GM19043 (cell line): ENCODE results near the gene CDK5RAP3.
"Not testable (repeated sequence)": the region's sequence is repeated elsewhere in the genome, so short reads cannot be mapped to it uniquely, and the experiment has no call there.

Experiments
- ATAC-seq: cut with Tn5 transposase; IDR thresholded peaks from one replicate; pipeline ENCODE4 v1.9.1; 2021; ENCODE audit warnings: low read depth; ENCODE audit not compliant: unreplicated experiment

The CDK5RAP3 gene

DNA sequence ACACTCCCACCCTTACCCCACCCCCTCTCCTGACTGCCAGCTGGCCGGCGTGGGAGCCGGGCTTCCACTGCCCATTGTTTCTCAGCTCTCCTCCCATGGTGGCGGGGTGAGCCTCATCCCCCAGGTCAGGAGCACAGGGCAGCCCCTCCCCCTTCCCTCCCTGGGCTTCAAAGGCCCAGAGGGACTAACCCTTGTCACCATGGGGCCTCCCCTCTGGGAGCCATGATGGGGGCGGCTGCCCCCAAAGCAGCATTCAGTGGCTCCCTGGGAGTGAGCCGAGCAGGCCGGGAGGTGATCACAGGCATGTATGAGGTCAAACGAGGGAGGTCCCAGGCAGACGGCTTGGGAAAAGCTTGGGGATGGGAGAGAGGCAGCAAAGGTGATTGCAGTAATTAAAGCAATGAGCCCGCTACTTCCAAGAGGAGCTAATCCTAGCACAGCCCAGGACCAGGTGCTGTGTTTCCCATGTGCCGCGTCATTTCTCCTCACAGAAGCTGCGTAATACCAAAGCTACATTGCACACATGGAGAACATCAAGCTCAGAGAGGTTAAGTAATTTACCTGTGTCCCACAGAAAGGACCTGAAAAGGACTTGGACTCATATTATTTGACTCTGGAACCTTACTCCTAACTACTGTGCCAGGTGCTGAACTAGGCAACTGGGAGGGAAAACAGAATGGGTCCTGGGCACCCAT is 24.5 kb downstream of the CDK5RAP3 start:
- no peak for ATAC-seq

- no peak for ATAC-seq
Measured at GRCh38 chr17:47996201-47996600, 25.3 kb downstream of the CDK5RAP3 start.

DNA sequence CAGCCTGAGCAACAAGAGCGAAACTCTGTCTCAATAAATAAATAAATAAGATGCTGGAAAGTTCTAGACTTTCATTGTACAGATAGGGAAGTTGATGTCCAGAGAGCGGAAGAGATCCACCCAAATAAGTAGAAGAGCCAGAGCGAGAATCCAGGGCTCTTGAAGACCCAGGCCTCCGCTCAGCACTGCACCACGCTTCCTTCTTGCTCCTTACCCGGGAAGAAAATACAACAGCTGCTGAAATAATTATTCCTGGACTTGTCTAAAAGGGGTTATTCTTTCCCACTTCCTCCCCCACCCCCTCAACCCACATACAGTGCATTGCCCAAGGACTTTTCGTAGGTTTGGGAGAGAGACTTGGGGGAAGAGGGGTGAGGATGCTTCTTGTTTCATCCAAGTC is 26.7 kb downstream of the CDK5RAP3 start:
- ATAC-seq = no peak

GRCh38 chr17:47998044-47998443 is 27.1 kb downstream of the CDK5RAP3 start:
- ATAC-seq = no peak

DNA sequence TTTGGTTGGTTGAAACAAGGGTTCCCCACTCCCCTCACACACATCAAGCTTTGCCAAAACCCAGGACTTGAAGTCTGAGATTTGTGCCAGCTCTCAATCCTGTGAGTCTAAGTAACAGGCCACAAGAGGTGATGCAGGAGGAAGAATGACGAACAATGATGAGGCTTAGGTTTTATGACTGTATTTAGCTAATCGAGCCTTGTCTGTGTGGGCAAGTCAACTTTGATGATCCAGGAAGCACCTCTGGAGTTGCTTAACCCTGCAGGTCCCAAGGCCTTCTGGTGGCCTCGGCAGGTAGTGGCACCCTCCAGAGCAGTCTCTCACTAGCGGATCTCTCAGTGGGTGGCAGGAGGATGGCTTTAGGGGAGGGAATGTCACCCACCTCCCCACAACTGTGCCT is 28.7 kb downstream of the CDK5RAP3 start:
- ATAC-seq = no peak

DNA sequence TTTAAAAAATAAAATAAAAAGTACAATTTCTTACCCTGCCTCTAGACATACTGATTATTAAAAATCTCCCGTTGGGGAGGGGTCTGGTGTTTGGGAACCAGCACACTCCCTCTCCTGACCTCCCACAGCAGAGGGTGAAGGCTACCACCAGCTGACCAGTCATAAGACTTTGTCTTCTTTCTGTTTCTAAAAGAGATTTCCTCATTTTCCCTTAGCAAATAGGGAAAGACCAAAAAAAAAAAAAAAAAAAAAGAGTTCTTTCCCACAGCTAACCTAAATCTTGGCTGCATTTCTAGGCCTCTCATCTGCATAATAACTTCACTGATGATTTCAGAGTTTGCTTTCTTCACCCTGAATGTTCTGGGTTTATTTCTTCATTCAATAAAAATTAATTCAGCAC is 30.3 kb downstream of the CDK5RAP3 start:
- no peak for ATAC-seq

DNA sequence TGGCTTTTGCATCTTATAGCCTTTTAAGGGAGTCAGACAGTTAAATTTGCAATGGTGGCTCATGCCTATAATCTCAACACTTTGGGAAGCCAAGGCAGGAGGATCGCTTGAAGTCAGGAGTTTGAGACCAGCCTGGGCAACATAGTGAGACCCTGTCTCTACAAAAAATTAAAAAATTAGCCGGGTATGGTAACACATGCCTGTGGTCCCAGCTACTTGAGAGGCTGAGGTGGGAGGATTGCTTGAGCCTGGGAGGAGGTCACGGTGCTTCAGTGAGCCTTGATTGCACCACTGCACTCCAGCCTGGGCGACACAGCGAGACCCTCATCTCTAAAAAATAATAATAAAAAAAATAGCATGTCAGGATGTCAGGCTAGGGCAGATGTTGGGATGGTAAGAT is 30.7 kb downstream of the CDK5RAP3 start:
- not testable (repeated sequence) for ATAC-seq

DNA sequence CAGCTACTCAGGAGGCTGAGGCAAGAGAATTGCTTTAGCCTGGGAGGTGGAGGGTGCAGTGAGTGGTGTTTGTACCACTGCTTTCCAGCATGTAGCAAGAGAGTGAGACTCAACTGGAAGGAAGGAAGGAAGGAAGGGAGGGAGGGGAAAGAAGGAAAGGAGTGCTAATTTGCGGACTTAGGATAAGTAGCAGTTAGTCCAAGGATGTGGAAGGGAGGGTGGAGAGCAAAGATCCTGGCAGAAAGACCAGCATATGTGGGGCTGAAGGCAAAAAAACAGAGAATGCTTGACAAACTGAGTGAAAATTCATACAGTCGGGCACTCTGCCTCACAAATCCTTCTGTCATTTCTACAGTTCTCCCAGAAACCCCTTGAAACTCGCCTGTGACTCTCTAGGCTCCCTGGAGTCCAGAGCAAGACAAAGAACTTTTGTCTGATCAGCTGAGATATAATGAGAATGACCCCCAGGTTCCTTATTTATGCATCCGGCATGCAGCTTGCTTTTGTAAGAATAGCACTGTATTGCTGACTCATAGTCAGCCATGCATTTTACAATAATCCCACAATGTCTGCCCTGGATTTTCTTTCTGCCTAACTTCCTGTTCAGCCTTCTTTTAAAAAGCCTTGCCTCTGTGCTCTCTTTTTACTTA is 31.5 kb downstream of the CDK5RAP3 start:
- ATAC-seq = no peak

DNA sequence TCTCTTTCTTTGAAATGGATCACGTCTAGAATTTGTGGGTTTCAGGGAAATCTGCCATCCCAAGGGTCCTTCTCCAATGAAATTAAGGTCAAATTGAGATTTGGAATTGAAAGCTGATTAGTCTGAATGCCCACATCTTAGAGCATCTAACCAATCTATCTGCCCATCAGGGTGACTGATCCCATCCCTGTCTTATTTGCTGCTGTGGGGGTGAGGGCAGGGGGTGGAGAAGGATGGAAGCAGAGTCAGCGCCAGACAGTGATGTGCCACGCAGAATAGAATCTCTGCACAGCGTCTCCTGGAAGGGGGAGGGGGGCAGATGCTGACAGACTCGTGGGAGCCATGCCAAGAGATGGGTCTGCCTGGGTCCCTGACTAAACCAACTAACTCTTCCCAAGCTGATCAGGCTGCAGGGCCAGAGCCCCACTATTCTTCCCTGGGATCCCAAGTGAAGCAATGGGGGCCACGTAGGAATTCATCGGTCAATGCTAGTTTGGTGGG is 32.1 kb downstream of the CDK5RAP3 start:
- ATAC-seq = no peak

GRCh38 chr17:48003417-48004151 is 32.7 kb downstream of the CDK5RAP3 start:
- ATAC-seq = no peak

- ATAC-seq = no peak
Measured at GRCh38 chr17:48004983-48005382, 34.1 kb downstream of the CDK5RAP3 start.

DNA sequence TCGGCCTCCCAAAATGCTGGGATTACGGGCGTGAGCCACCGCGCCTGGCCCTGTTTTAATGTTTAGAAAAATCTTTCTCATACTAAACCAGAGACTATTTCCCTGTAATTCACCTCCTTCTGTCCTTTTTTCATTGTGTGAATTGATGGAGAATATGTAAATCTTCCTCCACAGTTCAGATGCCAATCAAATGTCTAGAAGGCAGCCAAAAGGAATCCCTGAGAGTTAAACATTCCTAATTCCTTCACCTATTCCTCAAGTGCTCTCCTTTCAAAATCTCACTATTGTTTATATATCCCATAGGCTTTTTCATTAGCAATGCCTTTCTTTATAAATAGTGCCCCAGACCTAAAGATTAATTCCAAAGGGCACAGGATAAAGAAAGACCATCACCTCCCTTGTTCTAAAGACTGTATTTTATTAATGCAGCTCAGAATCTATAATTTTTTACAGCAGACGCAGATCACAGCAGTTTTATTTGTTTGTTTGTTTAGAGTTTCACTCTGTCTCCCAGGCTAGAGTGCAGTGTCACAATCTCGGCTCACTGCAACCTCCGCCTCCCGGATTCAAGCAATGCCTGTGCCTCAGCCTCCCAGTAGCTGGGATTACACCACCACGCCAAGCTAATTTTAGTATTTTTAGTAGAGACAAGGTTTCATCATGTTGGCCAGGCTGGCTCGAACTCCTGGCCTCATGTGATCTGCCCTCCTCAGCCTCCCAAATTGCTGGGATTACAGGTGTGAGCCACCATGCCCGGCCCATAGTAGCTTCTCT is 36.2 kb downstream of the CDK5RAP3 start:
- no peak for ATAC-seq

DNA sequence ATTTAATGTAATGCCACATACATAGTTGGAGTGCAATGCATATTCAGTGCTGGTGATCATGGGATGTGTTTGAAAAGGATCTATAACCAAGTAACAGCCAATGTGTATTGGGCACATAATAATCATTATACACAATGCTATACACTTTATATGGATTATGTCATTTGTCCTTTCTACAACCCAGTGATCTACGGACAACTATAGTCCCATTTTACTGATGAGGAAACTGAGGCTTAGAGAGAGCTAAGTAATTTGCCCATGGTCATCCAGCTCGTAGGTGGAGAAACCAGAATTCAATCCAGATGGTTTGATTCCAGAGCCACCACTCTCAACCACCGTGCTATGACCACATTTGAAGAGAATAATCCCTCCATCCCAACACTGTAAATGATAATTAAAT is 39.3 kb downstream of the CDK5RAP3 start:
- no peak for ATAC-seq

- no peak for ATAC-seq
Measured at GRCh38 chr17:48011405-48012150, 40.7 kb downstream of the CDK5RAP3 start.

DNA sequence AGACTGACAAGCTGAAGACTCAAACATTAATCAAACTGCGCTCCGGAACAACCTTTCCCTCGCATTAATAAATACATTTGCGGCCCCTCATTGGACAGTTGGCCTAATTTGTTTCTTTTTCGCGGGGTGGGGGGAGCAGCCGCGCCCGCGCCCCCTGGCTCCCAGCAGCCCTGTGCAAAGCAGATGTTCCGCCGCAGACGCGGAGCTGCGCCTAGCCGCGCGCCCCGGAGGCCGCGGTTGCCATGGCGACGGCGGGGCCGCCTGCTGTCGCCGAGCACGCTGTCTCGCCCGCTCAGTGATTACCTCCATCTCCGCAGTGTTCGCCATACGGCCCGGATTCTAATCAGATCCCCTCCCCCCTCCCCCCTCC is 41.2 kb downstream of the CDK5RAP3 start:
- ATAC-seq = no peak

DNA sequence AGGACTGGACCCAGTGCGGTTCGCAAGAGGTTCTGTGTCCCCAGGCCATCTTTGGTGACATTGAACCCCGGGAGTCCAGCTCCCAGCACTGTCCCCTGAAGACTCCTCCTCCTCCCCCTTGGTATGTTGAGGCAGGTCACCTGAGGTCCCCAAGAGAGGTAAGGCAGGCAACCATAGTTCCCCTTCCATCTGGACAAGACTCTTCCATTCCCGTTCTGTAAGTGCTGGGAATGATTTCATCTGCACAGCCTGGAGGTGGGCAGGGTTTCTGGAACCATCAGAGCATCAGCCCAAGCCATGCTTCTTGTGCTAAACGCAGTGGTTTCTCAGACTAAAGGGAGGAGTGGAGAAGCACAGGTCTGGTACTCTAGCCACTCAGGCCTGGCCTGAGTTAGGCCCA is 41.7 kb downstream of the CDK5RAP3 start:
- no peak for ATAC-seq

GRCh38 chr17:48013876-48014594 is 43.1 kb downstream of the CDK5RAP3 start:
- no peak for ATAC-seq

DNA sequence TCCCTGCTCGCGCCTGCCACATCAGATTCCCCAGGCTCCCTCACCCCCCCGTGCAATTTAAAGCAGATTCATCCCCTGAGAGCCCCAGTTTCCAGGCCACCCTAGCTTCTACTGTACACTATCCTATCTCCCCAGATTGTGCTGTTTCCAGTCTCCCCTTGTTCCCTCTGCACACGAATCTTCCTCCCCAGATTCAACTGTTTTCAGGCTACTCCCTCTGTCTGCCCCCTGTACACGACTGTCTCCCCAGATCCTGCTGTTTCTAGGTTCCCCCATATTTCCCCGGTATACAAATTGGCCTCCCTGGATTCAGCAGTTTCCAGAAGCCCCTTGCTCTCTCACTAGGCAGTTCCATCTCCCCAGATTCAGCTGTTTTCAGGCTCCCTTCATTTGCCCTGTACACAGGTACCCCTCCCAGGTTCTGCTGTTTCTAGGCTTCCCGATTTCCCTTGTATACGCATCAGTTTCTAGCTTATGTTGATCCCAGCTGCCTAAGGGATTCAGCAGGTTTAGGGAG is 43.7 kb downstream of the CDK5RAP3 start:
- no peak for ATAC-seq

DNA sequence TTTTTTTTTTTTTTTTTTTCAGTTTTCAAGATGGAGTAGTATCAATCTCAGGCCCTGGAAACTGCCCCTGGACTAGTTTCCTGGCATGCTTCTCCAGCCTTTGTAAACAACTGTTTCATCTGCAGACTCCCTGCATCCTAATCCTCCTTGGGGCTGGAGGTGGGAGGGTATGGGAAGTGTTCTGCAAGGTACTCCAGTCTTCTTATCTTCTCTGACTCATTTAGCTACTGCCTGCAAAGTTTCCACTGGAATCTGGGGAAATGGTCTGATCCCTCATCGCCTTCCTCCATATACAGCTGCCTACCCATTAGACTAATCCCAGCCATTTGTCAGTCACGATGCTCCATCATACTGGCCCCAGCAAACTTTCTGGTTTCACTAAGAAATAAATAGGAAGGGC is 45.2 kb downstream of the CDK5RAP3 start:
- no peak for ATAC-seq
